ENCODE measurements around the gene LINC00237. TPM values are rescaled to one million over a fixed set of nuclear protein-coding genes. Genes with fewer than 3 reads are reported as not detected.

The LINC00237 gene
- total RNA-seq, 1 donor from 2014 or later: not detected

DNA sequence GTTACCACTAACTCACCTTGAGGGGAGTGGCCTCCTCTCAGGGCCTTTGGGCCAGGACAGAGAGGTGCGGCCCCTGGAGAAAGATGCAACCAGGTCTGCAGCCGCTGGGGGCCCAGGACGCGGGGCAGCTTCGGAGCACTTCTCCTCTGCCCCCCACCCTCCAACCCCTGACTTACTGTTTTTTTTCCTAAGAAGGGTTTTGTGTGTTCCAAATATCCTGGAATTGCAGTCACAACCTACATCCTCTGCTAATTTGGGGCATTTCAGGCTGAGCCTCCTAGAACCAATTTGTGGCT lies 1.7 kb downstream of the LINC00237 start:
- no peak for DNase-seq (ENCODE audit: low read depth)
- TF ChIP-seq, protein P1, sequence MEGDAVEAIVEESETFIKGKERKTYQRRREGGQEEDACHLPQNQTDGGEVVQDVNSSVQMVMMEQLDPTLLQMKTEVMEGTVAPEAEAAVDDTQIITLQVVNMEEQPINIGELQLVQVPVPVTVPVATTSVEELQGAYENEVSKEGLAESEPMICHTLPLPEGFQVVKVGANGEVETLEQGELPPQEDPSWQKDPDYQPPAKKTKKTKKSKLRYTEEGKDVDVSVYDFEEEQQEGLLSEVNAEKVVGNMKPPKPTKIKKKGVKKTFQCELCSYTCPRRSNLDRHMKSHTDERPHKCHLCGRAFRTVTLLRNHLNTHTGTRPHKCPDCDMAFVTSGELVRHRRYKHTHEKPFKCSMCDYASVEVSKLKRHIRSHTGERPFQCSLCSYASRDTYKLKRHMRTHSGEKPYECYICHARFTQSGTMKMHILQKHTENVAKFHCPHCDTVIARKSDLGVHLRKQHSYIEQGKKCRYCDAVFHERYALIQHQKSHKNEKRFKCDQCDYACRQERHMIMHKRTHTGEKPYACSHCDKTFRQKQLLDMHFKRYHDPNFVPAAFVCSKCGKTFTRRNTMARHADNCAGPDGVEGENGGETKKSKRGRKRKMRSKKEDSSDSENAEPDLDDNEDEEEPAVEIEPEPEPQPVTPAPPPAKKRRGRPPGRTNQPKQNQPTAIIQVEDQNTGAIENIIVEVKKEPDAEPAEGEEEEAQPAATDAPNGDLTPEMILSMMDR (conservative IDR thresholded peaks at IDR 0.05; ENCODE audit: low read depth, low read length): no peak
- no peak overlapping the region for H3K4me3 ChIP-seq (ENCODE audit: low read depth, low read length)

- DNase-seq (ENCODE audit: low read depth): no peak
- H3K4me3 ChIP-seq (ENCODE audit: low read depth, low read length): no peak overlapping the region
- TF ChIP-seq, protein P1 (conservative IDR thresholded peaks at IDR 0.05; ENCODE audit: low read depth, low read length): no peak
Observed at GRCh38 chr20:21103582-21104465, 2.3 kb downstream of the LINC00237 start.

DNA sequence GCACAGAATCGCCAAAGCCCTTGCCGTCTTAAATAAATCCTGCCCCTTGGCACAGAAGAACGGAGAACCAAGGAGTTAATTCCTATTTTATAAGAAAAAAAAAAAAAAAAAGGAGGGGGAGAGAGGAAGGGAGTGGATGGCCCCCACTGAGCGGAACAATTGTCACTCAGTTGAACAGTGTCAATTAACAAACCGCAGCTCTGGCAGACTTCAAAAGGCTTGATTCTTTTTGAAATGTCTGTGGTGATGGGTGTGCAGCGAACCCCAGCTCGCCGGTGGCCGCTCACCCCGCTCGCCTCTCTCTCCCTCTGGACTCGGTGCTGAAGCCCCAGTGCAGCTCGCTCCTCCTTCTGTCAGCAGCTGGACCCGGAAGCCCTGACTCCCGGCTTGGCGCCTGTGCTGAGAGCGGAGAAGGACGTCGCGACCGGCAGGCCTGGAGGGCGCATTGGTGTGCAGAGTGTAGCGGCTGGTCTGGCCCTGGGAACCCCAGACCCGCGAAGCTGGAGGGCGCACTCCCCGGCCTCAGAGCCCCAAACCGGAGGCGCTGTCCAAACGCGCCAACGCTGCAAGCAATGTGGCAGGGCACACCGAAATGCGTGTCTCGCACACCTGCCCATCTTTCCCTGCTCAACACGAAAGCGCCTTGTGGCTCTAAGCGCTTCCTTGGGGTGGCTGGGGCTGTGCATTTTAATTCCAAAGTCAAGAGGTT lies 3.4 kb downstream of the LINC00237 start:
- no peak for DNase-seq (ENCODE audit: low read depth)
- TF ChIP-seq, protein P1 (conservative IDR thresholded peaks at IDR 0.05; ENCODE audit: low read depth, low read length): no peak
- H3K4me3 ChIP-seq (ENCODE audit: low read depth, low read length): no peak overlapping the region

- DNase-seq (ENCODE audit: low read depth): no peak
- TF ChIP-seq, protein P1 (conservative IDR thresholded peaks at IDR 0.05; ENCODE audit: low read depth, low read length): peak; percentile 13
- no peak overlapping the region for H3K4me3 ChIP-seq (ENCODE audit: low read depth, low read length)
Observed at GRCh38 chr20:21101932-21102575, 4.1 kb downstream of the LINC00237 start.

DNA sequence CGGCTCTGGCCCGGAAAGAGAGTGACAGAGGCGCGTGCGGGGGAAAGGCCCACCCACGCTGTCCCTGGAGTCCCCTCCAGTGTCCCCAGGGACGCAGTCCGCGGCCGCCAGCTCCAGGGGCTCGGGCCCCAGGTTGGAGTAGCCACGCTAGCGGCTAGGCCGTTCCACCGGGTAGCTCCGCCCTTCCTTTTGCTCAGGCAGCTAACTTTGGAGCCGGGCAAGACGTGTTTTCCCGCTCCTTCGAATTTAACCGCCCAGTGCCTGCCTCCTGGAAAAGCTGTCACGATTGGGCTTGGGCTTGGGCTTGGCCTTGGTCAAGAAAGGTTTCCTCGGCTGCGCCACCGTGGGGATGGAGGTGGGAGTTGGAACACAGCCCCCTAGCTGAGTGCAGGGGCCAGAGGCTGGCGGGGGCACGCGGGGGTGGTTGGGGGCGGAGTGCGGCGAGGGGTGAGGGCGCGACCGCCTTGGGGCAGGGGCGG lies 4.7 kb downstream of the LINC00237 start:
- TF ChIP-seq, protein P1 (conservative IDR thresholded peaks at IDR 0.05; ENCODE audit: low read depth, low read length): no peak
- H3K4me3 ChIP-seq (ENCODE audit: low read depth, low read length): no peak overlapping the region

GRCh38 chr20:21100578-21101452 lies 5.3 kb downstream of the LINC00237 start:
- no peak overlapping the region for H3K4me3 ChIP-seq (ENCODE audit: low read depth, low read length)
- DNase-seq (ENCODE audit: low read depth): no peak
- TF ChIP-seq, protein P1 (conservative IDR thresholded peaks at IDR 0.05; ENCODE audit: low read depth, low read length): no peak

More for the DNA sequence above, 4.7 kb downstream of the LINC00237 start:
- DNase-seq (ENCODE audit: low read depth): no peak

Data from epithelial cell of proximal tubule (primary cell).